H1 (cell line): ENCODE measurements around the gene AMPH. TPM values are rescaled to one million over a fixed set of nuclear protein-coding genes. Genes with fewer than 3 reads are reported as not detected.

ENCODE experiments used
- CTCF ChIA-PET: fragments of 300-600 bp; sonication (Branson Sonifier 250); formaldehyde crosslinking; loops from one replicate; lab custom pipeline; 2021; ENCODE audit not compliant: partially characterized antibody; lab: Charles Lee
- POLR2A ChIA-PET: fragments of 300-600 bp; sonication (Branson Sonifier 250); formaldehyde crosslinking; loops from one replicate; lab custom pipeline; 2021; ENCODE audit warnings: inconsistent platforms; ENCODE audit not compliant: partially characterized antibody; lab: Charles Lee
- DNase-seq, 2 experiments: peaks; one replicate each; pipeline versions ENCODE4 v3.0.0 to v3.0.0-alpha.2; 2010 to 2022; ENCODE audit warnings: low spot score in 2 of 2, low read depth in 1 of 2, mixed read lengths in 1 of 2
- FAIRE-seq: peaks from 2 replicates; lab custom pipeline; 2011; peaks lifted over from hg19 to GRCh38; lab: Jason Lieb, UNC
- H2AFZ ChIP-seq: 2 replicates; pipeline ENCODE4 v1.8.1; 2012; ENCODE audit warnings: low read length, inconsistent platforms
- H2AK5ac ChIP-seq: 2 replicates; pipeline ENCODE4 v1.6.1; 2013; ENCODE audit warnings: low read depth, low read length
- H2BK120ac ChIP-seq: replicated peaks from 2 replicates; pipeline ENCODE3; 2013; ENCODE audit warnings: low read depth, low read length, inconsistent platforms
- H2BK12ac ChIP-seq: 2 replicates; pipeline ENCODE4 v1.6.1; 2013; ENCODE audit warnings: low read depth, low read length
- H2BK15ac ChIP-seq: 2 replicates; pipeline ENCODE4 v1.6.1; 2013; ENCODE audit warnings: low read length
- H2BK20ac ChIP-seq: 2 replicates; pipeline ENCODE4 v1.6.1; 2013; ENCODE audit warnings: low read length
- H2BK5ac ChIP-seq: 2 replicates; pipeline ENCODE4 v1.6.1; 2013; ENCODE audit warnings: low read depth, low read length
- H3K14ac ChIP-seq: 2 replicates; pipeline ENCODE4 v1.6.1; 2013; ENCODE audit warnings: inconsistent platforms; ENCODE audit not compliant: insufficient read length
- H3K18ac ChIP-seq: 2 replicates; pipeline ENCODE4 v1.6.1; 2013; ENCODE audit warnings: low read length; ENCODE audit errors: extremely low read depth
- H3K23ac ChIP-seq: 2 replicates; pipeline ENCODE4 v1.6.1; 2013; ENCODE audit warnings: inconsistent platforms; ENCODE audit not compliant: insufficient read length
- H3K23me2 ChIP-seq: 2 replicates; pipeline ENCODE4 v1.6.1; 2013; ENCODE audit warnings: low read depth, low read length
- H3K27ac ChIP-seq: 2 replicates; pipeline ENCODE4 v1.6.1; 2011; ENCODE audit warnings: low read depth, low read length, inconsistent platforms
- H3K27me3 ChIP-seq, 4 experiments: replicated peaks in 1 of 4; 1 replicate in 1 of 4; 2 replicates in 3 of 4; pipeline versions ENCODE4 v1.6.1 to v1.8.1; 2011 to 2013; ENCODE audit warnings: low read length in 3 of 4, mild to moderate bottlenecking in 3 of 4, inconsistent platforms in 2 of 4, mixed read lengths in 2 of 4, moderate library complexity in 1 of 4; ENCODE audit not compliant: control insufficient read depth in 3 of 4, insufficient read depth in 3 of 4; ENCODE audit errors: extremely low read depth in 1 of 4
- H3K36me3 ChIP-seq, 4 experiments: 2 replicates each; pipeline versions ENCODE4 v1.6.1 to v1.8.1; 2011 to 2013; ENCODE audit warnings: mild to moderate bottlenecking in 4 of 4, low read length in 3 of 4, moderate library complexity in 2 of 4, control low read depth in 1 of 4, inconsistent platforms in 1 of 4; ENCODE audit not compliant: insufficient read depth in 4 of 4, control insufficient read depth in 2 of 4
- H3K4ac ChIP-seq: replicated peaks from 2 replicates; pipeline ENCODE3; 2013; ENCODE audit warnings: low read length, low read depth, mixed read lengths, inconsistent platforms; ENCODE audit not compliant: insufficient read length
- H3K4me1 ChIP-seq, 4 experiments: replicated peaks in 1 of 4; 1 replicate in 1 of 4; 2 replicates in 3 of 4; pipeline versions ENCODE4 v1.6.1 to v1.8.1; 2011 to 2013; ENCODE audit warnings: low read length in 3 of 4, inconsistent platforms in 2 of 4, mixed read lengths in 1 of 4; ENCODE audit not compliant: insufficient read depth in 4 of 4, control insufficient read depth in 3 of 4
- H3K4me2 ChIP-seq, 2 experiments: 2 replicates each; pipeline versions ENCODE4 v1.6.1 to v1.8.1; 2011 to 2013; ENCODE audit warnings: low read depth in 2 of 2, low read length in 2 of 2, control low read depth in 1 of 2, inconsistent platforms in 1 of 2, mild to moderate bottlenecking in 1 of 2; ENCODE audit not compliant: insufficient read depth in 1 of 2
- H3K4me3 ChIP-seq, 4 experiments: fragments of 200-600, 300-600 bp in 1 of 4; sonication (generic), shearing (Covaris generic), sonication (Bioruptor Twin) in 1 of 4; 2 replicates each; pipeline versions ENCODE4 v1.5.1 to v1.8.1; 2011 to 2016; ENCODE audit warnings: low read length in 4 of 4, low read depth in 3 of 4, control low read depth in 2 of 4, inconsistent platforms in 2 of 4, mild to moderate bottlenecking in 2 of 4, mixed read lengths in 1 of 4, moderate library complexity in 1 of 4; ENCODE audit not compliant: insufficient read depth in 2 of 4; ENCODE audit errors: extremely low read depth in 1 of 4
- H3K56ac ChIP-seq: replicated peaks from 2 replicates; pipeline ENCODE3; 2013; ENCODE audit warnings: low read depth, mild to moderate bottlenecking, mixed read lengths, low read length, inconsistent platforms; ENCODE audit not compliant: insufficient read length
- H3K79me1 ChIP-seq: 2 replicates; pipeline ENCODE4 v1.6.1; 2013; ENCODE audit warnings: low read depth, low read length, control low read depth
- H3K79me2 ChIP-seq, 2 experiments: 2 replicates each; pipeline versions ENCODE4 v1.6.1 to v1.8.1; 2012 to 2013; ENCODE audit warnings: low read length in 2 of 2, mild to moderate bottlenecking in 2 of 2, inconsistent platforms in 1 of 2; ENCODE audit not compliant: insufficient read depth in 2 of 2, control insufficient read depth in 1 of 2
- H3K9ac ChIP-seq, 4 experiments: replicated peaks in 1 of 4; 1 replicate in 1 of 4; 2 replicates in 3 of 4; pipeline versions ENCODE4 v1.6.1 to v1.8.1; 2011 to 2013; ENCODE audit warnings: low read depth in 3 of 4, low read length in 3 of 4, control low read depth in 2 of 4, mild to moderate bottlenecking in 2 of 4, moderate library complexity in 2 of 4, inconsistent platforms in 1 of 4; ENCODE audit errors: extremely low read depth in 1 of 4
- H3K9me3 ChIP-seq, 2 experiments: 2 replicates each; pipeline versions ENCODE4 v1.6.1 to v1.8.1; 2012 to 2013; ENCODE audit warnings: mild to moderate bottlenecking in 2 of 2, moderate library complexity in 2 of 2, control low read depth in 1 of 2, inconsistent platforms in 1 of 2, low read depth in 1 of 2, low read length in 1 of 2, mixed read lengths in 1 of 2; ENCODE audit not compliant: insufficient read depth in 2 of 2
- H4K20me1 ChIP-seq, 2 experiments: replicated peaks in 1 of 2; 2 replicates each; pipeline versions ENCODE3 to v1.8.1; 2011 to 2013; ENCODE audit warnings: inconsistent platforms in 2 of 2, low read length in 2 of 2, mild to moderate bottlenecking in 1 of 2; ENCODE audit not compliant: insufficient read depth in 2 of 2, control insufficient read depth in 1 of 2
- H4K5ac ChIP-seq: 2 replicates; pipeline ENCODE4 v1.6.1; 2013; ENCODE audit warnings: low read length, low read depth, mixed read lengths, inconsistent platforms; ENCODE audit not compliant: insufficient read length
- H4K8ac ChIP-seq: 2 replicates; pipeline ENCODE4 v1.8.0; 2013; ENCODE audit warnings: mild to moderate bottlenecking, moderate library complexity, low read length, inconsistent platforms; ENCODE audit not compliant: insufficient read depth; ENCODE audit errors: extremely low read depth
- H4K91ac ChIP-seq: replicated peaks from 2 replicates; pipeline ENCODE3; 2013; ENCODE audit warnings: low read length, mixed read lengths, inconsistent platforms; ENCODE audit not compliant: insufficient read length
- ASH2L ChIP-seq: fragments of 200-600, 300-600 bp; sonication (generic); IDR thresholded peaks from one replicate; pipeline ENCODE4 v1.7.1; 2017; ENCODE audit warnings: low read length
- EP300 ChIP-seq, 2 experiments: IDR thresholded peaks; 1 replicate in 1 of 2; 2 replicates in 1 of 2; pipeline ENCODE4 v1.6.1; 2011 to 2012; ENCODE audit warnings: low read depth in 2 of 2, low read length in 2 of 2, mild to moderate bottlenecking in 2 of 2, borderline replicate concordance in 1 of 2, inconsistent platforms in 1 of 2, moderate library complexity in 1 of 2
- KDM1A ChIP-seq: fragments of 200-600, 300-600 bp; sonication (generic); IDR thresholded peaks from 2 replicates; pipeline ENCODE4 v1.7.1; 2016; ENCODE audit warnings: mild to moderate bottlenecking, low read length, borderline replicate concordance
- KDM4A ChIP-seq: IDR thresholded peaks from one replicate; pipeline ENCODE4 v1.7.1; 2012; ENCODE audit warnings: low read depth, mild to moderate bottlenecking, moderate library complexity, low read length, inconsistent platforms; ENCODE audit not compliant: severe bottlenecking
- RAD21 ChIP-seq, 2 experiments: IDR thresholded peaks in 1 of 2; conservative IDR thresholded peaks in 1 of 2; 2 replicates each; pipeline ENCODE4 v1.6.1; 2011; ENCODE audit warnings: low read depth in 2 of 2, low read length in 2 of 2, improper control_type of control experiment in 1 of 2, inconsistent platforms in 1 of 2, mild to moderate bottlenecking in 1 of 2, moderate library complexity in 1 of 2
- RFX5 ChIP-seq: IDR thresholded peaks from 2 replicates; pipeline ENCODE4 v1.6.1; 2011; ENCODE audit warnings: low read depth, low read length, improper control_type of control experiment, borderline replicate concordance
- SIN3A ChIP-seq, 2 experiments: IDR thresholded peaks in 1 of 2; conservative IDR thresholded peaks in 1 of 2; 2 replicates each; pipeline ENCODE4 v1.6.1; 2011 to 2012; ENCODE audit warnings: low read length in 2 of 2, improper control_type of control experiment in 1 of 2, low read depth in 1 of 2, mild to moderate bottlenecking in 1 of 2
- SIX5 ChIP-seq: IDR thresholded peaks from 2 replicates; pipeline ENCODE4 v1.6.1; 2011; ENCODE audit warnings: mild to moderate bottlenecking, low read depth, low read length
- SP1 ChIP-seq: IDR thresholded peaks from 2 replicates; pipeline ENCODE4 v1.6.1; 2011; ENCODE audit warnings: low read depth, low read length
- WGBS, 2 experiments: shearing (Covaris generic) in 1 of 2; methylation state at CpG; one replicate each; pipeline versions ENCODE4 v1.1.6 to v1.1.7; 2013 to 2015; ENCODE audit warnings: low lambda C conversion rate in 2 of 2, mixed read lengths in 2 of 2, inconsistent platforms in 1 of 2, low coverage in 1 of 2, missing lambda C conversion rate in 1 of 2; ENCODE audit not compliant: insufficient replicate concordance in 2 of 2, insufficient coverage in 1 of 2, insufficient read length in 1 of 2; ENCODE audit errors: extremely low coverage in 1 of 2, missing lambda C conversion rate in 1 of 2; 5-methylcytosine and 5-hydroxymethylcytosine counted together
- polyA plus RNA-seq, 7 experiments: library from polyadenylated mRNA; depleted of rRNA in 3 of 7; stranded (reverse) in 5 of 7; unstranded in 2 of 7; fragments of >200 nt in 5 of 7; fragments of 200-250 nt in 2 of 7; gene quantifications; 1 replicate in 5 of 7; 2 replicates in 1 of 7; 4 replicates in 1 of 7; pipeline versions ENCODE4 v1.2.1 to v1.2.3, GENCODE V29; 2011 to 2013; ENCODE audit warnings: missing spikeins in 2 of 7, mixed read lengths in 2 of 7
- total RNA-seq: library from RNA; stranded (reverse); fragmentation: NEBNext Ultra II Directional; extraction: Animal tissue kit (Norgen Biotek cat#: 25700); gene quantifications from 2 replicates; pipeline ENCODE4 v1.2.1, GENCODE V29; 2021
- TF ChIP-seq, protein P1 (sequence below), 3 experiments: IDR thresholded peaks; 1 replicate in 2 of 3; 2 replicates in 1 of 3; pipeline versions ENCODE4 v1.5.1 to v1.6.1; 2011; ENCODE audit warnings: low read length in 3 of 3, mild to moderate bottlenecking in 3 of 3, inconsistent platforms in 2 of 3, low read depth in 1 of 3, moderate library complexity in 1 of 3; ENCODE audit not compliant: insufficient read depth in 1 of 3; ENCODE audit errors: control extremely low read depth in 1 of 3

AMPH gene
- total and polyA plus RNA-seq, 2 of the 8 experiments (the other 6 are each of a cell fraction or from before 2014, with no cell fraction given): 7.3 to 12.2 TPM

DNA sequence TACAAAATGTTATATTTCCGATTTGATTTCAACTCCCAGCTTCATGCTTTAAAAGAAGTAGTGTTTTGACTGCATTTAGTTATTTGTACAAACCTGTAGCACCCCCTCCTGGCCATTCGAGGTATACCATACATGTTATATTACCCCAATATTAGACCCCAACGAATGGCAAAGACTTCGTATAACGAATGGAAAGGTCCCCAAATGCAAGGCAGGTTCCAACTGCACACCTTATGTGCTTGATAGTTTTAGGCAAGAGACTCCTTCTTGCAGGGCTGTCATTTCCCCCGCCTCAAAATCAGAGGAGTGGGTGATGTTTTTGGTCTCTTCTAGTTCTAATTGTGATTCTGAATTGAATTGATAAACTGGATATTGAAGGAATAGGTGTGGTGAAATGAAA is 256.7 kb downstream of the AMPH start:
- Histone ChIP-seq H3K4ac (no peak overlapping the region), H2BK5ac (no peak overlapping the region)

More for the DNA sequence above, 256.7 kb downstream of the AMPH start:
- FAIRE-seq: peak; percentile 80
- no peak overlapping the region for H2BK20ac ChIP-seq
- POLR2A ChIA-PET: no interaction called here
- no peak for TF ChIP-seq SP1
- TF ChIP-seq RAD21 (IDR thresholded peaks at IDR 0.05 in 1 of 2, conservative IDR thresholded peaks at IDR 0.05 in 1 of 2; ENCODE audit: low read depth in 2 of 2, low read length in 2 of 2): peak; percentile 40 to 50
- TF ChIP-seq RFX5: no peak
- no peak for TF ChIP-seq KDM4A
- no peak for TF ChIP-seq EP300 (IDR thresholded peaks at IDR 0.05; ENCODE audit: borderline replicate concordance in 1 of 2, low read depth in 2 of 2, low read length in 2 of 2)
- TF ChIP-seq SIN3A (conservative IDR thresholded peaks at IDR 0.05 in 1 of 2, IDR thresholded peaks at IDR 0.05 in 1 of 2; ENCODE audit: low read depth in 1 of 2, low read length in 2 of 2): no peak
- TF ChIP-seq KDM1A: no peak
- TF ChIP-seq, protein P1, sequence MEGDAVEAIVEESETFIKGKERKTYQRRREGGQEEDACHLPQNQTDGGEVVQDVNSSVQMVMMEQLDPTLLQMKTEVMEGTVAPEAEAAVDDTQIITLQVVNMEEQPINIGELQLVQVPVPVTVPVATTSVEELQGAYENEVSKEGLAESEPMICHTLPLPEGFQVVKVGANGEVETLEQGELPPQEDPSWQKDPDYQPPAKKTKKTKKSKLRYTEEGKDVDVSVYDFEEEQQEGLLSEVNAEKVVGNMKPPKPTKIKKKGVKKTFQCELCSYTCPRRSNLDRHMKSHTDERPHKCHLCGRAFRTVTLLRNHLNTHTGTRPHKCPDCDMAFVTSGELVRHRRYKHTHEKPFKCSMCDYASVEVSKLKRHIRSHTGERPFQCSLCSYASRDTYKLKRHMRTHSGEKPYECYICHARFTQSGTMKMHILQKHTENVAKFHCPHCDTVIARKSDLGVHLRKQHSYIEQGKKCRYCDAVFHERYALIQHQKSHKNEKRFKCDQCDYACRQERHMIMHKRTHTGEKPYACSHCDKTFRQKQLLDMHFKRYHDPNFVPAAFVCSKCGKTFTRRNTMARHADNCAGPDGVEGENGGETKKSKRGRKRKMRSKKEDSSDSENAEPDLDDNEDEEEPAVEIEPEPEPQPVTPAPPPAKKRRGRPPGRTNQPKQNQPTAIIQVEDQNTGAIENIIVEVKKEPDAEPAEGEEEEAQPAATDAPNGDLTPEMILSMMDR (IDR thresholded peaks at IDR 0.05; ENCODE audit: control extremely low read depth in 1 of 3, insufficient read depth in 1 of 3, low read depth in 1 of 3, low read length in 3 of 3): peak in 2 of 3 experiments; percentile 47 to 70; a peak in 3 of 4 replicates
- TF ChIP-seq ASH2L: no peak
- no peak for TF ChIP-seq SIX5
- TF ChIP-seq, all 59 proteins: peak for 2
- Histone ChIP-seq H4K5ac (no peak overlapping the region), H3K27me3 (no peaks in the 10 kb centered on the region), H3K27ac (no peak overlapping the region), H3K79me1 (no peaks in the 10 kb centered on the region), H3K79me2 (no peaks in the 10 kb centered on the region), H3K4me1 (peaks cover 0 to 6% (median under 1%) of the 10 kb centered on the region in 4 experiments; a peak in 2 of 7 replicates), H3K14ac (no peak overlapping the region), H3K4me3 (no peak overlapping the region), H3K56ac (no peak overlapping the region), H4K20me1 (no peaks in the 10 kb centered on the region), H2AK5ac (no peak overlapping the region), H3K4me2 (no peak overlapping the region), H4K91ac (no peak overlapping the region), H3K18ac (no peak overlapping the region), H3K9ac (no peak overlapping the region), H4K8ac (no peak overlapping the region), H3K23me2 (no peaks in the 10 kb centered on the region), H3K36me3 (no peaks in the 10 kb centered on the region), H3K9me3 (no peaks in the 10 kb centered on the region), H2AFZ (no peak overlapping the region), H2BK15ac (no peak overlapping the region), H2BK12ac (no peak overlapping the region), H2BK120ac (no peak overlapping the region), H3K23ac (no peak overlapping the region)
- CTCF ChIA-PET: interaction anchor here (0.6 to 6.0 kb wide), 41 partner anchors 10 to 1126 kb away, joined by 3 to 46 read pairs (median 3); partner anchors contain the start of gene SFRP4
- DNase-seq: peak in 1 of 2 experiments; percentile 70
- 56% methylated on average over 6 of the region's 6 CpGs; no CpG with 5 or more reads in 1 of the 2 experiments for WGBS, 2 experiments
